Transverse colon (tissue), 4 donors: Measurements from ENCODE around the gene CCDC60. TPM values are rescaled to one million over a fixed set of nuclear protein-coding genes. Genes with fewer than 3 reads are reported as not detected.

ENCODE experiments used
- DNase-seq: peaks from one replicate; pipeline ENCODE4 v3.0.0-alpha.2; 2019
- H3K27ac ChIP-seq, 4 donors: fragments of 200-600 bp; sonication (generic); 2 replicates each; pipeline ENCODE4 v1.5.1; 2016 to 2018; ENCODE audit warnings: inconsistent platforms in 4 of 4
- H3K27me3 ChIP-seq: fragments of 200-600 bp; sonication (generic); 2 replicates; pipeline ENCODE4 v1.5.1; 2017; ENCODE audit warnings: inconsistent platforms
- H3K36me3 ChIP-seq, 4 donors: fragments of 200-600 bp; sonication (generic); 2 replicates each; pipeline ENCODE4 v1.5.1; 2017 to 2019; ENCODE audit warnings: inconsistent platforms in 4 of 4
- H3K4me1 ChIP-seq, 4 donors: fragments of 200-600 bp; sonication (generic); 2 replicates each; pipeline ENCODE4 v1.5.1; 2017 to 2020; ENCODE audit warnings: inconsistent platforms in 4 of 4
- H3K4me3 ChIP-seq, 4 donors: fragments of 200-600 bp; sonication (generic); 1 replicate in 1 of 4; 2 replicates in 3 of 4; pipeline versions ENCODE4 v1.5.1 to v1.6.1; 2017 to 2019; ENCODE audit warnings: inconsistent platforms in 4 of 4
- H3K9me3 ChIP-seq, 2 donors: fragments of 200-600 bp; sonication (generic); 2 replicates each; pipeline ENCODE4 v1.5.1; 2017 to 2019; ENCODE audit warnings: inconsistent platforms in 2 of 2
- EP300 ChIP-seq: sonication (generic); formaldehyde crosslinking; IDR thresholded peaks from one replicate; pipeline ENCODE4 v1.6.1; 2017; ENCODE audit warnings: antibody characterized with exemption, low read depth
- POLR2A ChIP-seq: fragments of 450-650 bp; IDR thresholded peaks from one replicate; pipeline ENCODE4 v1.6.1; 2016; ENCODE audit warnings: antibody characterized with exemption, mild to moderate bottlenecking, moderate library complexity
- POLR2AphosphoS5 ChIP-seq, 3 donors: sonication (generic); formaldehyde crosslinking; IDR thresholded peaks; one replicate each; pipeline ENCODE4 v1.6.1; 2016; ENCODE audit warnings: antibody characterized with exemption in 3 of 3
- WGBS, 2 donors: methylation state at CpG; one replicate each; pipeline ENCODE4 v1.1.5; 2018; ENCODE audit warnings: low coverage in 1 of 2; 5-methylcytosine and 5-hydroxymethylcytosine counted together
- in situ Hi-C, 4 donors: fragments of 200-750 bp; cut with MboI; loops; one replicate each; pipeline versions ENCODE4 v1.15.0 to v1.15.1; 2017; ENCODE audit warnings: low sequenced_read_pairs in 3 of 4, low pct_ligation_motif_present in 1 of 4, low pct_unique_long_range_greater_than_20kb in 1 of 4
- intact Hi-C: fragments of 100-400 bp; cut with DNase I; formaldehyde crosslinking; loops from one replicate; pipeline ENCODE4 v1.15.1; 2023; ENCODE audit warnings: low total_unique reads
- total RNA-seq, 4 donors: library from RNA; depleted of rRNA; stranded (reverse); fragments of >200 nt; gene quantifications; one replicate each; pipeline ENCODE4 v1.1.0, GENCODE V29; 2016
- TF ChIP-seq, protein P1 (sequence below), 5 experiments: fragments of 200-600 bp in 3 of 5; fragments of 450-650 bp in 2 of 5; sonication (generic) in 3 of 5; IDR thresholded peaks; 1 replicate in 2 of 5; 2 replicates in 3 of 5; pipeline ENCODE4 v1.5.1; 2016 to 2017; ENCODE audit warnings: antibody characterized with exemption in 5 of 5, inconsistent platforms in 3 of 5, mild to moderate bottlenecking in 2 of 5, moderate library complexity in 1 of 5

CCDC60 gene
- total RNA-seq, 4 donors from 2014 or later: 0.68 to 2.6 (median 2.4) TPM; not detected in 1

DNA sequence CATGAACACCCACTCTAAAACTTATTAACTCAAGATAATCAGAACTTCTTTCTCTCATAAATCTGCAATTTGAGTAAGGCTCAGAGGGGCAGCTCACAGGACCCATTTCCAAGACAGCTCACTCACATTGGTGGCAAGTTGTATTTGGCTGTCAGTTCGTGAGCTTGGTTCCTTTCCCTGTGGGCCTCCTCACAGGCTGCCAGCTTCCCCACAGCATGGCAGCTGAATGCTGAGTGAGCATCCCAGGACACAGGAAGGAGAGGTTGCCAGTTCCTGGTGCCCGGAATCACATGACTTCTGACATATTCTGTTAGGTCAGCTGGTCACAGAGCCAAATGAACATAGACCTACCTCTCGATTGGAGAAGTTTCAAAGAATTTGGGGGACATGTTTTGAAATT lies 142.4 kb downstream of the CCDC60 start:
- TF ChIP-seq EP300 (no peak), POLR2AphosphoS5 (IDR thresholded peaks at IDR 0.05) (no peak), POLR2A (no peak)
- TF ChIP-seq, protein P1, sequence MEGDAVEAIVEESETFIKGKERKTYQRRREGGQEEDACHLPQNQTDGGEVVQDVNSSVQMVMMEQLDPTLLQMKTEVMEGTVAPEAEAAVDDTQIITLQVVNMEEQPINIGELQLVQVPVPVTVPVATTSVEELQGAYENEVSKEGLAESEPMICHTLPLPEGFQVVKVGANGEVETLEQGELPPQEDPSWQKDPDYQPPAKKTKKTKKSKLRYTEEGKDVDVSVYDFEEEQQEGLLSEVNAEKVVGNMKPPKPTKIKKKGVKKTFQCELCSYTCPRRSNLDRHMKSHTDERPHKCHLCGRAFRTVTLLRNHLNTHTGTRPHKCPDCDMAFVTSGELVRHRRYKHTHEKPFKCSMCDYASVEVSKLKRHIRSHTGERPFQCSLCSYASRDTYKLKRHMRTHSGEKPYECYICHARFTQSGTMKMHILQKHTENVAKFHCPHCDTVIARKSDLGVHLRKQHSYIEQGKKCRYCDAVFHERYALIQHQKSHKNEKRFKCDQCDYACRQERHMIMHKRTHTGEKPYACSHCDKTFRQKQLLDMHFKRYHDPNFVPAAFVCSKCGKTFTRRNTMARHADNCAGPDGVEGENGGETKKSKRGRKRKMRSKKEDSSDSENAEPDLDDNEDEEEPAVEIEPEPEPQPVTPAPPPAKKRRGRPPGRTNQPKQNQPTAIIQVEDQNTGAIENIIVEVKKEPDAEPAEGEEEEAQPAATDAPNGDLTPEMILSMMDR (IDR thresholded peaks at IDR 0.05): no peak
- 71% methylated on average over 3 of the region's 3 CpGs; no CpG with 5 or more reads in 1 of the 2 donors for WGBS, 2 donors
- Histone ChIP-seq H3K27me3 (no peaks in the 10 kb centered on the region), H3K4me3 (no peak overlapping the region), H3K9me3 (no peaks in the 10 kb centered on the region), H3K36me3 (no peaks in the 10 kb centered on the region), H3K4me1 (no peaks in the 10 kb centered on the region), H3K27ac (no peak overlapping the region)
- intact Hi-C loops (no loop called here), in situ Hi-C loops (no loop called here)
- DNase-seq: no peak

DNA sequence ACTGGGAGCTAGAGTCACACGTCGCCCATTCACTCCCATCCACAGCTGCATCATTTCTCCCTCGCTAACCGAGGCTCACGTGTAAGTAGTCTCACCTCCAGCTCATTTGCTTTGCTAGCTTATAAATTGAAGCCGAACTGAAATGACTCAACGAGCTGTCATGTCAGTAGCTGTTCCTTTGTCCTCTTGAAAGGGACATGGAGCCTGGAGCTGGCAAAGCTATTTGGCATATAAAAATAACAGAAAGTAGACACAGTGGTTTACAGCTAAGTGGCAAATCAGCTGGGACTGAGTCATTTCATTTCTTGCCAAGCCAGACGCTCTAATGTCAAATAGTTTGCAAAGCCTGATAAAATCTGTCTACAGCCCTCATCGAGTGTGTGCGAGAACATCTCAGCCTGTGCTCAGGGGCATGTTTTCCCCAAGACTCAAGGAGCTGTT lies 144.6 kb downstream of the CCDC60 start:
- in situ Hi-C loops: no loop called here
- TF ChIP-seq POLR2AphosphoS5 (IDR thresholded peaks at IDR 0.05): no peak
- TF ChIP-seq, protein P1 (IDR thresholded peaks at IDR 0.05): no peak
- TF ChIP-seq EP300: no peak
- TF ChIP-seq POLR2A: no peak
- 67 to 72% methylated on average over 3 to 10 of the region's 10 CpGs for whole genome bisulfite sequencing, 2 donors

DNA sequence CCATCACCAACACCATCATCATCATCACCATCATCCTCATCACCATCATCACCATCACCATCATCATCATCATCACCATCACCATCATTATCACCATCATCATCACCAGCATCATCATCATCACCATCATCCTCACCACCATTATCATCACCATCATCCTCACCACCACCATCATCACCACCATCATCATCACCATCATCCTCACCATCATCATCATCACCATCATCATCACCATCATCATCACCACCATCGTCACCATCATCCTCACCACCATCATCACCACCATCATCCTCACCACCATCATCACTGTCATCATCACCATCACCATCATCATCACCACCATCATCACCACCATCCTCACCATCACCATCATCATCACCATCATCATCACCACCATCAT lies 146.0 kb downstream of the CCDC60 start:
- Histone ChIP-seq H3K4me1 (no peaks in the 10 kb centered on the region), H3K27me3 (no peaks in the 10 kb centered on the region), H3K9me3 (no peaks in the 10 kb centered on the region), H3K36me3 (no peaks in the 10 kb centered on the region), H3K27ac (no peak overlapping the region), H3K4me3 (no peak overlapping the region)
- intact Hi-C loops (no loop called here), in situ Hi-C loops (no loop called here)
- WGBS, 2 donors: 81 to 100% methylated on average over 1 of the region's 1 CpG
- TF ChIP-seq POLR2AphosphoS5 (IDR thresholded peaks at IDR 0.05) (no peak), EP300 (no peak), POLR2A (no peak)
- TF ChIP-seq, protein P1 (IDR thresholded peaks at IDR 0.05): no peak
- no peak for DNase-seq

More for the DNA sequence above, 144.6 kb downstream of the CCDC60 start:
- no peak for DNase-seq
- Histone ChIP-seq H3K4me1 (no peaks in the 10 kb centered on the region), H3K4me3 (no peak overlapping the region), H3K27ac (no peak overlapping the region), H3K9me3 (no peaks in the 10 kb centered on the region), H3K27me3 (no peaks in the 10 kb centered on the region), H3K36me3 (no peaks in the 10 kb centered on the region)
- intact Hi-C loops: no loop called here

DNA sequence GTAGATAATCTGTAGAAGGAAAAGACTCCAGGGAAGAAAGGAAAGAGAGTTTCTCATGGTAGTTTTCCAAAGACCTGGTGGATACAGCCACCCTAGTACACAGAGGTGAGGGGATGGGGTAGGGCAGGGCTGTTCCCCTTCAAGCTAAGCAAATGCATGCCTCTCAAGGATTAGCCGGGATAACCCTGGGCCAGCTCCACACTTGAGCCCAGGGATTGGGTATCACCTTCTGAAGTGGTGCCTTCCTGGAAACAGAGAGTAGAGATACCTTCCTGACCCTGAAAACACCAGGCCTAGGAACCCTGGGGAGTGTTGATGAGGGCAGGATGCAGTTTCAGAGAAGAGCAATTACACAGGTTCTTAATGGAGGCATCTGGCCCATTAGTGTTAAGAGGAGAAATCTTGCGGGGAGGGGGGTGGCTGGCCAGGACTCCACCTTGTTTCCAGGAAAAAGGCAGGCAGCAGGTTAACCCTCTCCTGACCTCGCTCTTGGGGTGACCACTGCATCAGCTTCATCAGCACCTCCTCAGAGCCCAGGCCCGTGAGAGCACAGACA lies 152.1 kb downstream of the CCDC60 start:
- Histone ChIP-seq H3K4me1 (no peaks in the 10 kb centered on the region), H3K27me3 (no peaks in the 10 kb centered on the region), H3K27ac (no peak overlapping the region), H3K4me3 (no peak overlapping the region), H3K9me3 (no peaks in the 10 kb centered on the region), H3K36me3 (no peaks in the 10 kb centered on the region)
- TF ChIP-seq EP300: no peak
- WGBS, 2 donors: 29% methylated on average over 4 of the region's 4 CpGs; no CpG with 5 or more reads in 1 of the 2 donors
- intact Hi-C loops: no loop called here
- in situ Hi-C loops: no loop called here
- DNase-seq: no peak

DNA sequence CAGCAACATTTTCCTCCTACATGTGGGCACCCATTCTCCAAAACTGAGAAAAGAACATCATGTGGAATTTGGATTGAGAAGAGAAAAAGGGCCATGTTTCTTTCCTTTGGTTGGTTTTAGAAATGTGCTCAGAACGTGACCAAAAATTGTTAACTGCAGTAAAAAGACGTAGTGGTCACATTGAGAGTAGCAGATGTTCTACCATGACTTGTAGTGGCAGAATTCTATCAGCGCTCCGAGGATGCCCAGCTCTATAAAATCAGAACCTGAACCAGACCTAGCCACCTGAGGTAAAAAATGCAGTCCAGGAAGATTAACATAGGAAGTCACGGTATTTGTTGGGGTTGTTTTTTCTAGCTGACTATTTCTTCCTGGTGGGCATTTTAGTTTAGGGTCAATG lies 157.3 kb downstream of the CCDC60 start:
- Histone ChIP-seq H3K36me3 (no peaks in the 10 kb centered on the region), H3K4me1 (no peaks in the 10 kb centered on the region), H3K9me3 (no peaks in the 10 kb centered on the region), H3K27me3 (peaks cover 3% of the 10 kb centered on the region), H3K27ac (no peak overlapping the region), H3K4me3 (no peak overlapping the region)
- intact Hi-C loops (no loop called here), in situ Hi-C loops (no loop called here)
- 74 to 87% methylated on average over 5 of the region's 5 CpGs for WGBS, 2 donors
- no peak for DNase-seq
- TF ChIP-seq POLR2AphosphoS5 (IDR thresholded peaks at IDR 0.05): no peak
- TF ChIP-seq, protein P1 (IDR thresholded peaks at IDR 0.05): no peak
- no peak for TF ChIP-seq EP300
- no peak for TF ChIP-seq POLR2A
